GM12878 (cell line): ENCODE results near the gene RTN4RL1. TPM values are rescaled to one million over a fixed set of nuclear protein-coding genes. Genes with fewer than 3 reads are reported as not detected.

ENCODE experiments used
- BMI1 ChIP-seq: fragments of 450-650 bp; IDR thresholded peaks from 2 replicates; pipeline ENCODE4 v1.6.1; 2016; ENCODE audit warnings: mild to moderate bottlenecking, moderate library complexity, borderline replicate concordance
- CBFB ChIP-seq: IDR thresholded peaks from 2 replicates; pipeline ENCODE4 v1.6.1; 2016; ENCODE audit warnings: antibody characterized with exemption, low read depth
- CHD1 ChIP-seq: IDR thresholded peaks from 2 replicates; pipeline ENCODE4 v1.6.1; 2012; ENCODE audit warnings: low read depth, low read length, improper control_type of control experiment
- E2F4 ChIP-seq: IDR thresholded peaks from 2 replicates; pipeline ENCODE4 v1.6.1; 2012; ENCODE audit warnings: low read depth, low read length, improper control_type of control experiment
- FOS ChIP-seq: IDR thresholded peaks from 3 replicates; pipeline ENCODE4 v1.6.1; 2011; ENCODE audit warnings: borderline replicate concordance; ENCODE audit not compliant: insufficient read length; ENCODE audit errors: extremely low read depth
- GABPA ChIP-seq: IDR thresholded peaks from 2 replicates; pipeline ENCODE4 v1.6.1; 2014; ENCODE audit warnings: antibody characterized with exemption, low read depth, mild to moderate bottlenecking, inconsistent platforms
- GATAD2B ChIP-seq: fragments of 450-650 bp; conservative IDR thresholded peaks from 2 replicates; pipeline ENCODE4 v1.6.1; 2017; ENCODE audit warnings: low read depth, mild to moderate bottlenecking, moderate library complexity
- HDAC2 ChIP-seq: fragments of 200-600 bp; sonication (generic); IDR thresholded peaks from 2 replicates; pipeline ENCODE4 v1.6.1; 2017
- IKZF1 ChIP-seq: fragments of 450-650 bp; conservative IDR thresholded peaks from 2 replicates; pipeline ENCODE4 v1.6.1; 2017; ENCODE audit warnings: antibody characterized with exemption, mild to moderate bottlenecking
- MYC ChIP-seq: IDR thresholded peaks from 2 replicates; pipeline ENCODE4 v1.6.1; 2011; ENCODE audit warnings: mild to moderate bottlenecking, low read length, moderate library complexity, inconsistent platforms; ENCODE audit not compliant: insufficient read depth, insufficient replicate concordance, insufficient read length, severe bottlenecking
- NR2C1 ChIP-seq: fragments of 450-650 bp; IDR thresholded peaks from 2 replicates; pipeline ENCODE4 v1.6.1; 2017; ENCODE audit warnings: antibody characterized with exemption, mild to moderate bottlenecking, moderate library complexity
- POLR2A ChIP-seq: IDR thresholded peaks from 2 replicates; pipeline ENCODE4 v1.6.1; 2011; ENCODE audit warnings: low read depth, mild to moderate bottlenecking, low read length
- POLR2AphosphoS2 ChIP-seq: IDR thresholded peaks from 2 replicates; pipeline ENCODE4 v1.6.1; 2011; ENCODE audit warnings: low read depth, mild to moderate bottlenecking, low read length, improper control_type of control experiment, moderate library complexity
- RELB ChIP-seq: fragments of 450-650 bp; IDR thresholded peaks from 2 replicates; pipeline ENCODE4 v1.6.1; 2017; ENCODE audit warnings: low read depth, mild to moderate bottlenecking, moderate library complexity
- RFX5 ChIP-seq: IDR thresholded peaks from 2 replicates; pipeline ENCODE4 v1.6.1; 2011; ENCODE audit warnings: low read depth, low read length, improper control_type of control experiment
- SMAD5 ChIP-seq: IDR thresholded peaks from 2 replicates; pipeline ENCODE4 v1.6.1; 2016; ENCODE audit warnings: antibody characterized with exemption, low read depth
- SMARCA5 ChIP-seq: fragments of 450-650 bp; IDR thresholded peaks from 2 replicates; pipeline ENCODE4 v1.6.1; 2017; ENCODE audit warnings: mild to moderate bottlenecking
- STAT3 ChIP-seq: IDR thresholded peaks from 2 replicates; pipeline ENCODE4 v1.6.1; 2011; ENCODE audit warnings: low read depth, low read length, improper control_type of control experiment
- TAF1 ChIP-seq: IDR thresholded peaks from 2 replicates; pipeline ENCODE4 v1.6.1; 2011; ENCODE audit warnings: mild to moderate bottlenecking, low read depth, low read length, borderline replicate concordance
- TCF12 ChIP-seq: IDR thresholded peaks from 2 replicates; pipeline ENCODE4 v1.6.1; 2011; ENCODE audit warnings: low read depth, mild to moderate bottlenecking, low read length
- USF2 ChIP-seq: IDR thresholded peaks from 2 replicates; pipeline ENCODE4 v1.6.1; 2011; ENCODE audit warnings: low read depth, low read length, improper control_type of control experiment, borderline replicate concordance
- WRNIP1 ChIP-seq: IDR thresholded peaks from 2 replicates; pipeline ENCODE4 v1.6.1; 2011; ENCODE audit warnings: low read depth, low read length, improper control_type of control experiment, borderline replicate concordance
- ZBTB33 ChIP-seq: fragments of 450-650 bp; IDR thresholded peaks from 2 replicates; pipeline ENCODE4 v1.6.1; 2017; ENCODE audit warnings: mild to moderate bottlenecking
- ZBTB4 ChIP-seq: fragments of 450-650 bp; formaldehyde crosslinking; IDR thresholded peaks from 2 replicates; pipeline ENCODE4 v1.4.0; 2022; ENCODE audit warnings: mild to moderate bottlenecking, moderate library complexity
- polyA plus RNA-seq, 11 experiments: library from polyadenylated mRNA; depleted of rRNA in 4 of 11; unstranded in 6 of 11; stranded (reverse) in 5 of 11; fragments of >200 nt; fragmentation: Nextera tagmentation in 4 of 11; fragmentation: Illumina TruSeq in 1 of 11; extraction: Ambion mirVana in 4 of 11; extraction: Trizol in 1 of 11; gene quantifications; 1 replicate in 1 of 11; 2 replicates in 10 of 11; pipeline versions ENCODE4 v1.2.1 to v1.2.3, GENCODE V29; 2011 to 2016; ENCODE audit warnings: inconsistent platforms in 2 of 11, missing spikeins in 2 of 11, low read depth in 1 of 11
- total RNA-seq, 4 experiments: library from RNA; depleted of rRNA in 3 of 4; stranded (reverse); fragments of >200 nt in 3 of 4; fragmentation: Illumina TruSeq in 1 of 4; extraction: Trizol in 1 of 4; gene quantifications; 2 replicates each; pipeline versions ENCODE4 v1.2.1 to v1.2.3, GENCODE V29; 2013 to 2021

Gene RTN4RL1
- total and polyA plus RNA-seq, 10 of the 15 experiments (the other 5 are each of a cell fraction or from before 2014, with no cell fraction given): 0.08 to 0.11 (median 0.10) TPM; not detected in 7

- TF ChIP-seq CBFB (peak; percentile 17; the same call in 1 of the 2 replicates), CHD1 (no peak), E2F4 (no peak), POLR2AphosphoS2 (0 out of 2 replicates have a peak, but pooled peaks have one; percentile 11), HDAC2 (no peak), GABPA (no peak), USF2 (no peak), RFX5 (no peak), SMAD5 (peak; percentile 43; the same call in 1 of the 2 replicates), MYC (no peak), FOS (no peak), TAF1 (no peak), SMARCA5 (no peak), IKZF1 (0 out of 2 replicates have a peak, but pooled peaks have one; percentile 6), GATAD2B (no peak), TCF12 (no peak), NR2C1 (no peak), WRNIP1 (no peak), RELB (no peak), ZBTB33 (no peak), STAT3 (no peak), ZBTB4 (no peak), BMI1 (no peak), POLR2A (peak; percentile 77; the same call in 1 of the 2 replicates)
Measured at GRCh38 chr17:2061441-2061958, 36.4 kb upstream of the RTN4RL1 start (continued).
